ENCODE measurements around the gene PACC1.
"Not testable (repeated sequence)": the region's sequence is repeated elsewhere in the genome, so short reads cannot be mapped to it uniquely, and the experiment has no call there.

Gene PACC1

DNA sequence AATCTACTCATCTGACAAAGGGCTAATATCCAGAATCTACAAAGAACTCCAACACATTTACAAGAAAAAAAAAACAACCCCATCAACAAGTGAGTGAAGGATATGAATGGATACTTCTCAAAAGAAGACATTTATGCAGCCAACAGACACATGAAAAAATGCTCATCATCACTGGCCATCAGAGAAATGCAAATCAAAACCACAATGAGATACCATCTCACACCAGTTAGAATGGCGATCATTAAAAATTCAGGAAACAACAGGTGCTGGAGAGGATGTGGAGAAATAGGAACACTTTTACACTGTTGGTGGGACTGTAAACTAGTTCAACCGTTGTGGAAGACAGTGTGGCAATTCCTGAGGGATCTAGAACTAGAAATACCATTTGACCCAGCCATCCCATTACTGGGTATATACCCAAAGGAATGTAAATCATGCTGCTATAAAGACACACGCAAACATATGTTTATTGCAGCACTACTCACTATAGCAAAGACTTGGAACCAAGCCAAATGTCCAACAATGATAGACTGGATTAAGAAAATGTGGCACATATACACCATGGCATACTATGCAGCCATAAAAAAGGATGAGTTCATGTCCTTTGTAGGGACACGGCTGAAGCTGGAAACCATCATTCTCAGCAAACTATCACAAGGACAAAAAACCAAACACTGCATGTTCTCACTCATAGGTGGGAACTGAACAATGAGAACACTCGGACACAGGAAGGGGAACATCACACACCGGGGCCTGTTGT, 18.8 kb downstream of the PACC1 start:
- DNase-seq = not testable (repeated sequence)

DNA sequence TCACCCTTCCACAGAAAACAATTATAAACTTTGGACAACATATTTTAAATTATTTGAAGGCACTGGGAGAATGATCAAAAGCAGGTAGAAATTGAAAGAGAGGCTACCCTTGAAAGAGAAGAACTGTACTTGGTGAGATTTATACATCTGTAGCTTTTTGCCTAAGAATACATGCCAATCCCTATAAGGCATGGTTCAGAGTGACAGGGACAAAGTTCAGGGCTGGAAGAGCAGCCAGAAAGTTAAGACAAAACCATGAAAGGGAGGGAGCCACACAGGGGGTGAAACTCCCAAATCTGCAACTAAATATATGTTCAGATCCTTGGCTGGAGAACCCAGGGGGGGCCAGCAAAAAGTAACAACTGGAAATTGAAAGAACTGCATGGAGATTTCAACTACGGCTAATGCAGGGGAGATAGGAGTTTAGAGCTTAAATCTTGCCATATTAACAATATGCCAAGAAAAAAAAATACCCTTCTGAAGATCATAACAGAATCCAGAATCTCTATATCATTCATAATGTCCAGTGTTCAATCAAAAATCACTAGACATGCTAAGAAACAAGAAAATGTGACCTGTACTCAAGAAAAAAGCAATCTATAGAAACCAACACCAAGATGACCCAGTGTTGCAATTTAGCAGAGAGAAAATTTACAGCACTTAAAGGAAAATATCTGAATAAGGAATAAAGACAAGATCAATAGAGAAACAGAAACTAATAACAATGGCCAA, 25.5 kb downstream of the PACC1 start:
- DNase-seq = no peak

DNA sequence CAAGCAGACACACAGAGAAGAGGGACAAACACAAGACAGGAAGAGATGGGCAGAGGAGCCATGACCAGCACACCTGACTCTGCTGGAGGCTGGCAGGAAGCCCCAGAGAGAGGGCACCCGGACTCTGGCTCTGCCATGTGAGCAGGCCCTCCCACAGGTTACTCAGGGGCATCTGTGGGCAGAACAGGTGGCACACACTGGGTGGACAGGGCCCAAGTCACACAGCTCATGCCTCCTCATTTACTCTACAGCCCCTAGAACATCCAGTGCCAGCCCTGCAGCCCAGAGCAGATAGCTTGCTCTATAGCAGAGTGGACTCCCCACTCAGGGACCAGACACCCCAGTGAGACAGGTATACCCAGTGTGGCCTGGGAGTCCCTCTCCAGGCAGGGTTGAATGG, 28.7 kb downstream of the PACC1 start:
- no peak for DNase-seq

DNA sequence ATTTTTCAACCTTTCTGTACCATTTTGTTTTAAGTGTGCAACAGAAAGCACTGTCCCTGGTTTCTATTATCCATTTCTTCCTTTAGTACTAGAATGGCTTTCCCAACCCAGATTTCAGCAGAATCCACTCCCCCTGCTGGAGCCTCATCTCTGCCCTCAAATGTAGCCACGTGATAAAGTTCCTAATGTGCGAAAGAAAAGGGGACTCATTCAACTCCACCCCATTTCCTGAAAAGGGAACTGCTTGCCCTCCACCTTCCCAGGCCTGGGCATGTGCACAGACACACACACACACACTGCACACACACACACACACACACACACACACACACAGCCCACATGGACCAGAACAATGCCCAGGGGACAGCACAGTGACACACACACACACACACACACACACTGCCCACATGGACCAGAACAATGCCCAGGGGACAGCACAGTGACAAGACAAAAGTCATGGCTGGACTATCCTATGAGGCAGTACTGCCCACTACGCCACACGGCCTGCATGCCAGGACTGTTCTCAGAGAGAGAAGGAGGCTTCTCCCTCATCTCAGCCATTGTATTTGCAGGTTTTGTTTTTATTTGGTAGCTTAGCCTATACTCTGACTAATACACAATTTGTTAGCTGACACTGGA, 33.2 kb downstream of the PACC1 start:
- no peak for DNase-seq

DNA sequence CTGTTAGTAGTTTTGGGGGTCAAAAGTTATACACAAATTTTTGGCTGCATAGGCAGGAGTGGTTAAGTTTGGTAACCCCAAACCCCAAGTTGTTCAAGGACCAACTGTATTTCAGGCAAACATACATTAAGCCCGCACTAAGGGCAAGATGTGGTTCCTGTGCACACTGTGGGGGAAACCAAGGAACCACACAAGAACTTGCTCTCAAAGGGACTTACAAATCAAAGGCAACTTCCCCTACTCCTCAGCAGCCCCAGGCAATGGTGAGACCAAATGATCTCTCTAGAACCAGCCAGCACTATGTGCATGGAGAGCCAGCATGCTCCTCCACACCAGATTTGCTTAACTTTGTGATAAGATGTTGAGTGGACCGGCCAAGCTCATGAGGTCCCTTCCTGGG, 35.3 kb downstream of the PACC1 start:
- no peak for DNase-seq

DNA sequence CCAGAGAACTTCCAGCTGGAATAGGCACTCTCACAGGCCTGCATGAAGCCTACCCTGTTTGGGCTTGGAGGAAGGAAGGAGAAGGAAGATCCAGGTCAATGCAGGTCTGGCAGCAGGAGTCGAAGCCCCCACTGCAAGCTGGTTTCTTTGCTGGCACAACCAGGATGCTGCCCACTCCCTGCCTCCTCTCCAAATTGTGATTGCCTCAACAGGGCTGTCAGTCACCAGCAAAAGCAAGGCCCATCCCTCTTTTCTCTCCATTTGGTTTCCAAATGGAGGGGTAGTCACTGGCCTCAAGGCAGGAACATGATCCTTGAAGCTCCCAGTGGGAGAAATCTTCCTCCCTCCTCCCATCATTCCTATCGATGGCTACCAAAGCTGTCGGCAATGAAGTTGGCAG, 37.0 kb downstream of the PACC1 start:
- DNase-seq = no peak

DNA sequence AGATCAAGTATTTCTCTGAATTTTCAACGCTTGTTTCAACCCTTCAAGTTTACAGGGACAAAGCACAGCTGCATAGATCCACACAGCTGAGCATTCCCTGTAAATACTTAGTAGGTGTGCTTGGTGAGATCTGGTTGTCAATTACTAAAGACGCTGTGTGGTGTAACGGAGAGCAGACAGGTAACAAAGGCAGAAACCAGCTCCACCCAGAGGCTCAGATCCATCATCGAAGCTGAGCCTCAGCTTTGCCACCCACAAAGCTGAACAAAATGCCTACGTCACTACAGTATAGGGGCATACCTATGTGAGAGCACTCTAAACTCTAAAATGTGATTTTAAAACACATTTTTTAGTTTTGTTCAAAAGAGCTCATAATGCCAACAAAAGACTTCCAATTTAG, 38.7 kb downstream of the PACC1 start:
- no peak for DNase-seq

DNA sequence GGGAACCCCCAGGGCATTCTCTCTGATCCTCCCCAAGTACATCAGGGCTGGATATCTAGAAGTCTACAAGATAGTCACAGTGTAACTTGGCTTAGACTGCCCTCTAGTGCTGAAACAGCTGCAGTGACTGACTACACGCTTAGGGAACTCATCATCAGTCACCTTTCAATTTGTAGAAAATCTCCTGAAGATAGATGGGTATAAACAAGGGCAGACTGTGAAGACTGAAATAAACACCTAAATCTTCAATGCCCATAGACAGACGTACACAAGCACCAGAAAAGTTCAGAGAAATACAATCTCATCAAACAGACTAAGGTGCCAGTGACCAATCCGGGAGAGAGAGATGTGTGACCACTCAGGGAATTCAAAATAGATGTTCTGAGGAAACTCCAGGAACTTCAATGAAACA, 46.6 kb downstream of the PACC1 start:
- DNase-seq = no peak

DNA sequence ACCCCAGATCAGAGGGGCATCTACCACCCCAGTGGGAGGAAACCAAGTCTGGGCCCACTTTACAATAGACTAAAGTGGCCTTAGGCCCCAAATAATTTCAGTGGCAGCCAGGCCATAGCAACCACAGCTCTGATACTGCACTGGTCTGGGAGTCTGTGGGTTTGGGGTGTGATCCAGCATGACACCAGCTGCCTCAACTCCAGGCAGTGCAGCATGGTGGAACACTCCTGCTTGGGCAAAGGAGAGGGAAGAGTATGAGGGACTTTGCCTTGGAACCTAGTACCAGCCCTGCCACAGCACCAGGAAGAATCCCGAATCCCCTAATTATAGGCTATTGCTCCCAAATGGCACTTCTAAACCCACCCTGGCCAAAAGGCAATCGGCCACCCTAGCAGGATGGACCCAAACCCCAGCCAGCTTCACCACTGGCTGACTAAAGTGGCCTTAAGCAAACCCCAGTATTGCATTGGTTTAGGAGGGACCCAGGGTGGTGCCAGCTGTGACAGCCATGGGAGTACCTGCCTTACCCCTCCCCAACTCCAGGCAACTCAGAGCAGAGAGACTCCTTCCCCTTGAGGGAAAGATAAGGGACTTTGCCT, 47.1 kb downstream of the PACC1 start:
- DNase-seq = no peak

DNA sequence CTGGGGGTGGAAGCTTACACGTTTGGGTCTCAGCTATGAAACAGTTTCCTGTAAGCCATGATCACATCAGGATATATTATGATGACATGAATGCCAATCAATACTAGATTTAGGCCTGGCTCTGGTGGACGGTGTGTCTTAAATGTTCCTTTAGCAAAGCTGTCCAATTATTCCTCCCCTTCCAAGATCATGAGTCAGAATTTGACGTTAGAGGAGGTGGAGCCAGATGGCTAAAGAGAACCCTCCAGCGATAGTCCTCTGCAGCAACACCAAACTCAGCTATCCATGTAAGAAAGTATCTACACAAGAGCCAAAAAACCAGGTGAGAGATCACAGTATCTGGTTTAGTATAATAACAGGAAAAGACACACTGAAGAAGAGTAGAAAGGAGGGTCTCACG, 47.8 kb downstream of the PACC1 start:
- no peak for DNase-seq

DNA sequence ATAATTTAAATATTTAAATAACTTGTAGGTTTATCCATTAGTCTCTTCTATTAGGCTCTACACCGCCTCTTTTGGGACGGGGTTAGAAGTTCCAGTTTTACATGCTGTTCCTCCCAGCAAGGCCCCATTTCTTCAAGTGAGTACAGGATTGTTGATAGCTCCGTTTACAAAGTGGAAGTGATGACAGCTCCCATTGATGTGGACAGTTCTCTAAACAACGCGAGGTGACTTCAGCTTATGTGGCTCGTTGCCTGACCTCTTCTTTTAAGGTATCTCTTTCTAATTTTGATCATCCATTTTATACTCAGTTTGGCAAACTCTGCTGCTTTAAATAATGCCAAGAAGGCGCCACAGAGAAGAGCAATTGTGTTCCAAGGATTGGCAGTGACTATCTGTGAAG, 49.7 kb downstream of the PACC1 start:
- DNase-seq = no peak

DNA sequence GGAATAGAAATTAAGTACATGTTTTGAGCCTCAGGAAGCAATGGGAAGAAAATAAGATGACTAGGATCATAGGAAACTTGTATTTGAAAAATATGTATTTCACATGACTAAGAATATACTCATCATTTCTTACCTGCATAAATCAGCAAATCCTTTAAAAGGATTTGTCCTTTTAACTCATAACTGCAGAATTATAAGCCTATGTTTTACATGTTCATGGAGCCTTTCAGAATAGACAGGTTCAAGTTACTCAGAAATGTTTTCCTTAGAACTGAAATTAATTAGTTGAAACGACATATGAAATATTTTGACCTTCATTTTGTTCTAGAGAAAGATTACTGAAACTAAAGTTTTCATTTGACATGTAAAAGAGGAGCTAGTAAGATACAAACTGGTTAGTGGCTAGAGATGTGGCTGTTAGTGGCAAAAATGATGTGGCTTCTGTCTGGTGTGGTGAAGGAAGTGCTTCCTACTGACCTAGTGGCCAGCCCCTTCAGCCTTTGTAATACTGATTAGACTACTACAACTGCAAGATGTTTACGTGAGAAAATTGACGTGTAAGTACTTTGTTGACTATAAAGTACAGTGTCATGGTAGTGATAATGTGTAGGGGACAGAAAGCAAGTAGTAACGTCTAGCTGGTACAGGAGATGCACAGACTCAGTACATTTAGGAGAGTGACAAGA, 54.7 kb downstream of the PACC1 start:
- DNase-seq = no peak

DNA sequence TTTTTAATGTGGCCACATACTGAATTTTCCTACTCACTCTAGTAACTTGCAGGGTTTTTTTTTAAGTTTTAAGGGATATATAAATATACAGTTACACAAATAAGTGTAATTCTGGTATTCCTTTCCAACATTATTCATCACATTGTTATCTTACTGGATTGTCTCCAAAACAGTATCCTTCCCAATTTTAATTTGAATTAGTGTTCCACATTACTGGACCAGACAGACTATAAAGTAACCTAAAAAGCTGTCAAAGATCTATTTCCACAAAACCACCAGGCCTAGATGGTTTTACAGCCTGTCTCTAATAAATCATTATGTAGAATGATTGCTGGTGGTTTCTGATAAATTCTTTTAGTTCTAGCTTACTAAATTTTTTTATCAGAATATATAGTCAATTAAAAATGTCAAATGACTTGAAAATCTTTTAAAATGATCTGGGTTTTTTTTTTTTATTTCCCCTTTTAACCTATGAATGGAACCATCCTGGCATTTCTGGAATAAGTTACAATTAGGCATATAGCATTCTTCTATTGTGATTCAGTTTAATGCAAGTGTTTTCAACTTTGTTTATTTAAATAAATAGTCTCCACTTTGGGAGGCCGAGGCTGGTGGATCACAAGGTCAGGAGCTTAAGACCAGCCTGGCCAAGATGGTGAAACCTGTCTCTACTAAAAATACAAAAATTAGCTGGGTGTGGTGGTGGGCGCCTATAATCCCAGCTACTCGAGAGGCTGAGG, 59.3 kb downstream of the PACC1 start:
- DNase-seq = no peak

DNA sequence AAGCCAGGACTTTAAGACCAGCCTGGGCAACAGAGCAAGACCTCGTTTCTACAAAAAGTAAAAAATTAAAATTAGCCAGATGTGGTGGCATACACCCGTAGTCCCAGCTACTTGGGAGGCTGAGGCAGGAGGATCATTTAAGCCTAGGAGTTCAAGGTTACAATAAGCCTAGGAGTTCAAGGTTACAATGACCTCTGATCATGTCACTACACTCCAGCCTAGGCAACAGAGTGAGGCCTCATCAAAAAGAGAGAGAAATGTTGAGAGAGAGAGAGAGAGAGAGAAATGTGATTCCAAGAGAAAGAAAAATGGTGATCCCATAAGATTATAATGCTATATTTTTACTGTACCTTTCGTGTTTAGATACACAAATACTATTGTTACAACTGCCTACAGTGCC, 60.2 kb downstream of the PACC1 start:
- DNase-seq = no peak

DNA sequence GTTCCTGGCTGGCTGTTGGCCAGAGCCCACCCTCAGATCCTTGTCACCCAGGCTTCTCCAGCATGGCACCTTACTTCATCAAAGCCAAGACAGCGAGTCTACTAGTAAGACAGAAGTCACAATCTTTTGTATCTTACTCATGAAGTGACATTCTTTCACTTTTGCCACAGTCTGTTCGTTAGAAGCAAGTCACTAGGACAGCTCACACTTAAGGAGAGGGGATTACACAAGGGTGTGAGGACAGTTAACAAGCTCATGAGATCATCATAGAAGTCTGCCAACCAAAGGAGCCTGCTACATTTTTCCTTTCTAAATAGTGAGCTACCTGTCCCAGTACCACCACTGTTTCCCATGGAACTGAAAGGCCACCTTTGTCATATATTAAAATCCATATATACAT, 61.5 kb downstream of the PACC1 start:
- DNase-seq = no peak

DNA sequence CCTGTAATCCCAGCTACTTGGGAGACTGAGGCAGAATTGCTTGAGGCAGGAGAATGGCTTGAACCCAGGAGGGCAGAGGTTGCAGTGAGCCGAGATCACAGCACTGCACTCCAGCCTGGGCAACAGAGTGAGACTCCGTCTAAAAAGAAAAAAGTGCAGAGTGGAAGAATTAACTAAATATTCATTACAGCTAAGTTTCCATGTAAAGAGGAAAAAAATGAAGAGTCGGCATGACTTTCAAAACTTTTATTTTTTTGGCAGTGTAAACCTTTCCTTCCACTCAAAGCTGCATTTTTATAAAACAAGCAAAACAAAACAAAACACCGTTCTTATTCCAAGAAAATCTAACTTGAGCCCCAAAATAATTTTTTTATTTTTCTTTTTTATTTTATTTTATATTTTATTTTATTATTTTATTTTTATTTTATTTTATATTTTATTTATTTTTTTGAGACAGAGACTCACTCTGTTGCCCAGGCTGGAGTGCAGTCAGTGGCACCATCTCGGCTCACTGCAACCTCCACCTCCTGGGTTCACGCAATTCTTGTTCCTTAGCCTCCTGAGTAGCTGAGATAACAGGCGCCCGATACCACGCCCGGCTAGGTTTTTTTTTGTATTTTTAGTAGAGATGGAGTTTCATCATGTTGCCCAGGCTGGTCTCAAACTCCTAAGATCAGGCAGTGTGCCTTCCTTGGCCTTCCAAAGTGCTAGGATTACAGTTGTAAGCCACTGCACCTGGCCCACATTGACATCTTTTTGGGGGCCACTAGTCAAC, 62.9 kb downstream of the PACC1 start:
- no peak for DNase-seq

DNA sequence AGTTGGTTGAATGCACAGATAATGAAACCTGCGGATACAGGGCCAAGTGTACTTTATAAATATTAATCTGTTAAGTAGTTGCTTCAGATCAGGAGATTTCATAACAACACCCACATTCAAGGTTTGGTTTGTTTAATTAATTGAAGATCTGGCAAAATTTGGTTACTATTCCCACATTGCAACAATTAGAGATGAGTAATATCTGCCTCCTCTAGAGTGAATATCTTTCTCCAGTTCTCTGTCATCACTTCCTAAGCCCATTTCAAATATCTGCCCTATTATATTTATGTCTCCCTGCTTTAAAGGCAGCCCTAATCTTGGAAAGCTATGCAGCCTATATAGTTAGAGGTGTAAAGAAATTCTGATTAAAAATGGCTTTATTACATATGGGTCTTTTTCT, 68.1 kb downstream of the PACC1 start:
- no peak for DNase-seq

DNA sequence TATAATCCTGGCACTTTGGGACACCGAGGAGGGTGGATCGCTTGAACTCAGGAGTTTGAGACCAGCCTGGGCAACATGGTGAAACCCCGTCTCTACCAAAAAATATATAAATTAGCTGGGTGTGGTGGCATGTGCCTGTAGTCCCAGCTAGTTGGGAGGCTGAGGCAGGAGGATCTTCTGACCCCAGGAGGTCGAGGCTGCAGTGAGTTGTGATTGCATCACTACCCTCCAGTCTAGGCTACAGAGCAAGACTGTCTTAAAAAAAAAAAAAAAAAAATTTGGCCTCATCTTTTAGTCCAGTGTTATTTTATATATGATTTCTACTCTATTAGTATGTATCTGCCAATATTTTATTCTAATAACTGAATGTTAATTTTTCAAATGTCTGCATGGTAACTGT, 69.8 kb downstream of the PACC1 start:
- no peak for DNase-seq

DNA sequence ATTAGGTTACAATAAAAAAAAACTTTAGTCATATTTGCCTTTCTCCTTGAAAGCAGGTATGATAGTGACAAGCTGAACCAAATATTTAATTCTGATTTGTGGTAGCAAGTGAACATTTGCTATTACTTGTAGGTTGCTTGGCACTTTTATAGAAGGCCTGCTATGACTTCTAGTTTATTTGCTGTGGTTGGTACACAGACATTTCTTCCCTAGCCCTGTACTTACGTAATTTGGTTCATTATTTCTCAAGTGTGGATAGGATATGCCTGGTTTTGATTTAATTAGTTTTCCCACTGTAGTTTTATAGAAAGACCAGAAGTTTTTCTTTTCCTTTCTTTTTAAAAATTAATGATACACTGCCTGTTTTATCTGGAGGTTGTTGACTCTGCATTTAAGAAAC, 73.6 kb downstream of the PACC1 start:
- DNase-seq = no peak

DNA sequence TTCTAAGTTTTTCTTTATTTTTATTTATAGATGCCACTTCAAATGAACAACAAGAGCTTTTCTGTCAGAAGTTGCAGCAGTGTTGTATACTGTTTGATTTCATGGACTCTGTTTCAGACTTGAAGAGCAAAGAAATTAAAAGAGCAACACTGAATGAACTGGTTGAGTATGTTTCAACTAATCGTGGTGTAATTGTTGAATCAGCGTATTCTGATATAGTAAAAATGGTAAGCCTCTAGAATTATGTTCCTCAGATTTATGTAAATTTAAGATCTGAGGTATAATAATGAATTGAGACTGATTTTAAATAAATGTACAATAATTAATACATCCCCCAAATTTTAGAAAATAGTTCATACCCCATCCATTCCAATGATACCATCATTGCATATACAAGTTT, 85.6 kb downstream of the PACC1 start:
- DNase-seq = no peak

DNA sequence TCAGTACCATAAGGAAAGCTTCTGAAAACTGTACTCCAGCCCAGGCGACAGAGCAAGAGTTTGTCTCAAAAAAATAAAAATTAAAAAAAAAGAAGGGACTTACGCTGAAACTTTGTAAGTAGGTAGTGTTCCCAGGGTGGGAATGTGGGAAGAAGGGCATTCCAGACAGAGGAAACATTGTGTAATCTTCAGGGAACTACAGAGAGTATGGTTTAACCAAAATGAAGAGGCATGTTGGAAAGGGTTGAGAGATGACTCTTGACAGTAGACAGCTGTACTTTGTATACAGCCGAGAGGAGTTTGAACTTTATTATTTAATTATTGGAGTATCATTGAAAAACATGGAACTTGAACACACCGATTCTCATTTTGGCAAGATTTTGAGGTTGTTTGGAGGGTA, 86.4 kb downstream of the PACC1 start:
- no peak for DNase-seq

DNA sequence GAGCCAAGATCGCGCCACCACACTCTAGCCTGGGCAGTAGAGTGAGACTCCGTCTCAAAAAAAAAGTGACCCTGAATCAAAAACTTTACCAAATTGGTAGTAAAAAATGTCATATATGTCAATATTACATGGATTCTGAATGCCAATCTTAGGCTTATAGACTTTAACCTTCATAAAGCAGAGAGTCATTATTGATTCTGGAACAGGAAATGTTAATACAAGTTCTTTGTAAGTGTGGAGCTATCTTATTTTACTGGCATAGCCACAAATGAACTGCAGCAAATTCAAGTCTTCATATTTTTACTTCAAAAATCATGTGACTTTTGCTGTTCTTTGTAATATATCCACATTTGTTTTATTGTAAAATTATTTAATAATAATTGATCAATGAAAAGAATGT, 88.1 kb downstream of the PACC1 start:
- DNase-seq = no peak
